Transverse colon (tissue), 4 donors: Measurements from ENCODE around the gene DND1.

ENCODE experiments used
- POLR2A ChIP-seq: fragments of 450-650 bp; IDR thresholded peaks from one replicate; pipeline ENCODE4 v1.6.1; 2016; ENCODE audit warnings: antibody characterized with exemption, mild to moderate bottlenecking, moderate library complexity
- POLR2AphosphoS5 ChIP-seq, 3 donors: sonication (generic); formaldehyde crosslinking; IDR thresholded peaks; one replicate each; pipeline ENCODE4 v1.6.1; 2016; ENCODE audit warnings: antibody characterized with exemption in 3 of 3
- TF ChIP-seq, protein P1 (sequence below), 5 experiments: fragments of 200-600 bp in 3 of 5; fragments of 450-650 bp in 2 of 5; sonication (generic) in 3 of 5; IDR thresholded peaks; 1 replicate in 2 of 5; 2 replicates in 3 of 5; pipeline ENCODE4 v1.5.1; 2016 to 2017; ENCODE audit warnings: antibody characterized with exemption in 5 of 5, inconsistent platforms in 3 of 5, mild to moderate bottlenecking in 2 of 5, moderate library complexity in 1 of 5

DNA sequence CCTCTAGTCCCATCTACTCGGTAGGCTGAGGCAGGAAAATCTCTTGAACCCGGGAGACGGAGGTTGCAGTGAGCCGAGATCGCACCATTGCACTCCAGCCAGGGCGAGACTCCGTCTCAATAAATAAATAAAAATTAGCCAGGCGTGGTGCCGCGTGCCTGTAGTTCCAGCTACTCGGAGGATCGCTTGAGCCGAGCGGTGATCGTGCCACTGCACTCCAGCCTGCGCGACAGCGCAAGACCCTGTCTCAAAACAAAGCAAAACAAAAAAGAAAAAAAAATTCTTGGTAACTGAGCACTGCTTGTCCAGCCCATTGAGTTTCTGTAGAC is 9.4 kb downstream of the DND1 start:
- TF ChIP-seq POLR2A (no peak), POLR2AphosphoS5 (IDR thresholded peaks at IDR 0.05) (no peak)
- TF ChIP-seq, protein P1, sequence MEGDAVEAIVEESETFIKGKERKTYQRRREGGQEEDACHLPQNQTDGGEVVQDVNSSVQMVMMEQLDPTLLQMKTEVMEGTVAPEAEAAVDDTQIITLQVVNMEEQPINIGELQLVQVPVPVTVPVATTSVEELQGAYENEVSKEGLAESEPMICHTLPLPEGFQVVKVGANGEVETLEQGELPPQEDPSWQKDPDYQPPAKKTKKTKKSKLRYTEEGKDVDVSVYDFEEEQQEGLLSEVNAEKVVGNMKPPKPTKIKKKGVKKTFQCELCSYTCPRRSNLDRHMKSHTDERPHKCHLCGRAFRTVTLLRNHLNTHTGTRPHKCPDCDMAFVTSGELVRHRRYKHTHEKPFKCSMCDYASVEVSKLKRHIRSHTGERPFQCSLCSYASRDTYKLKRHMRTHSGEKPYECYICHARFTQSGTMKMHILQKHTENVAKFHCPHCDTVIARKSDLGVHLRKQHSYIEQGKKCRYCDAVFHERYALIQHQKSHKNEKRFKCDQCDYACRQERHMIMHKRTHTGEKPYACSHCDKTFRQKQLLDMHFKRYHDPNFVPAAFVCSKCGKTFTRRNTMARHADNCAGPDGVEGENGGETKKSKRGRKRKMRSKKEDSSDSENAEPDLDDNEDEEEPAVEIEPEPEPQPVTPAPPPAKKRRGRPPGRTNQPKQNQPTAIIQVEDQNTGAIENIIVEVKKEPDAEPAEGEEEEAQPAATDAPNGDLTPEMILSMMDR (IDR thresholded peaks at IDR 0.05) = no peak
